ENCODE results near the gene ATXN2L. TPM values are rescaled to one million over a fixed set of nuclear protein-coding genes. Genes with fewer than 3 reads are reported as not detected.

ATXN2L gene
- total and polyA plus RNA-seq, 4 donors, result 23.1 to 40.7 (median 32.8) TPM

- H3K4me3 ChIP-seq (ENCODE audit: low read depth in 1 of 3, low read length in 3 of 3), result no peak overlapping the region
- no peaks in the 10 kb centered on the region for H3K9me3 ChIP-seq (ENCODE audit: control insufficient read depth in 4 of 4, low read length in 3 of 4)
- WGBS, result 92% methylated on average over 8 of the region's 8 CpGs
- DNase-seq (ENCODE audit: low spot score), result no peak
- H3K9ac ChIP-seq (ENCODE audit: low read depth in 1 of 2, low read length in 2 of 2), result no peak overlapping the region
- no peaks in the 10 kb centered on the region for H3K27me3 ChIP-seq (ENCODE audit: control insufficient read depth in 4 of 4, insufficient read depth in 4 of 4, low read length in 3 of 4)
- peaks cover 37 to 61% (median 42%) of the 10 kb centered on the region in 4 donors for H3K36me3 ChIP-seq (ENCODE audit: control insufficient read depth in 4 of 4, insufficient read depth in 3 of 4, low read depth in 1 of 4, low read length in 3 of 4)
- no peak for TF ChIP-seq ZBTB33 (IDR thresholded peaks at IDR 0.05)
- no peak for TF ChIP-seq NR2F2 (IDR thresholded peaks at IDR 0.05)
- TF ChIP-seq JUND (IDR thresholded peaks at IDR 0.05), result no peak
- TF ChIP-seq MAX (IDR thresholded peaks at IDR 0.05), result no peak
- TF ChIP-seq CTCF (IDR thresholded peaks at IDR 0.05; ENCODE audit: low read depth, low read length, missing input control), result no peak
- TF ChIP-seq HNF4A (conservative IDR thresholded peaks at IDR 0.05), result no peak
- TF ChIP-seq YY1 (IDR thresholded peaks at IDR 0.05), result no peak
- no peak for TF ChIP-seq SP1 (IDR thresholded peaks at IDR 0.05)
- TF ChIP-seq RXRA (IDR thresholded peaks at IDR 0.05), result no peak
- no peak for TF ChIP-seq HNF4G (IDR thresholded peaks at IDR 0.05)
- no peak for TF ChIP-seq REST (IDR thresholded peaks at IDR 0.05)
- TF ChIP-seq ATF3 (IDR thresholded peaks at IDR 0.05), result no peak
- TF ChIP-seq FOXA1 (IDR thresholded peaks at IDR 0.05), result no peak
- no peak for TF ChIP-seq RAD21 (IDR thresholded peaks at IDR 0.05)
- no peak for TF ChIP-seq GABPA (IDR thresholded peaks at IDR 0.05 in 1 of 2, conservative IDR thresholded peaks at IDR 0.05 in 1 of 2)
- TF ChIP-seq EGR1 (IDR thresholded peaks at IDR 0.05; ENCODE audit: low read depth in 2 of 2), result no peak
- TF ChIP-seq TAF1 (conservative IDR thresholded peaks at IDR 0.05), result no peak
- TF ChIP-seq FOXA2 (IDR thresholded peaks at IDR 0.05), result no peak
- no peaks in the 10 kb centered on the region for H3K4me1 ChIP-seq (ENCODE audit: control insufficient read depth in 4 of 4, insufficient read depth in 4 of 4, low read length in 3 of 4)
- no peak overlapping the region for H3K27ac ChIP-seq (ENCODE audit: low read depth in 1 of 2, low read length in 2 of 2)
Measured at GRCh38 chr16:28836761-28837064, 13.9 kb downstream of the ATXN2L start.

Measured in liver (tissue), 9 donors.